Ishikawa (cell line): Measurements from ENCODE around the gene ARHGAP29.

Experiments used
- CEBPB ChIP-seq: IDR thresholded peaks from 2 replicates; pipeline ENCODE4 v1.6.1; 2012
- CREB1 ChIP-seq: IDR thresholded peaks from 2 replicates; pipeline ENCODE4 v1.6.1; 2012; ENCODE audit warnings: low read depth
- EP300 ChIP-seq: IDR thresholded peaks from 2 replicates; pipeline ENCODE4 v1.6.1; 2012; ENCODE audit warnings: borderline replicate concordance
- TAF1 ChIP-seq: IDR thresholded peaks from 2 replicates; pipeline ENCODE4 v1.6.1; 2012; ENCODE audit warnings: low read depth, mild to moderate bottlenecking
- TCF12 ChIP-seq: IDR thresholded peaks from 2 replicates; pipeline ENCODE4 v1.6.1; 2012; ENCODE audit warnings: low read depth
- YY1 ChIP-seq: IDR thresholded peaks from 2 replicates; pipeline ENCODE4 v1.6.1; 2012; ENCODE audit warnings: low read depth
- ZBTB7A ChIP-seq: IDR thresholded peaks from 2 replicates; pipeline ENCODE4 v1.6.1; 2012; ENCODE audit warnings: low read depth
- TF ChIP-seq, protein P1 (sequence below): IDR thresholded peaks from 2 replicates; pipeline ENCODE4 v1.6.1; 2012

- TF ChIP-seq TCF12 = no peak
- TF ChIP-seq EP300 = no peak
- no peak for TF ChIP-seq CEBPB
- no peak for TF ChIP-seq YY1
- no peak for TF ChIP-seq ZBTB7A
- TF ChIP-seq, protein P1, sequence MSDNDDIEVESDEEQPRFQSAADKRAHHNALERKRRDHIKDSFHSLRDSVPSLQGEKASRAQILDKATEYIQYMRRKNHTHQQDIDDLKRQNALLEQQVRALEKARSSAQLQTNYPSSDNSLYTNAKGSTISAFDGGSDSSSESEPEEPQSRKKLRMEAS = no peak
- TF ChIP-seq CREB1 = no peak
- no peak for TF ChIP-seq TAF1
These were observed 81.2 kb downstream of the ARHGAP29 start for GRCh38 chr1:94156096-94156625.
